Omental fat pad (tissue), 4 donors: ENCODE measurements around the gene MTCP1. TPM values are rescaled to one million over a fixed set of nuclear protein-coding genes. Genes with fewer than 3 reads are reported as not detected.

Experiments used
- ATAC-seq: fragments of 150-250 bp; one replicate; pipeline ENCODE4 v1.9.1; 2016; ENCODE audit warnings: mild to moderate bottlenecking, moderate library complexity; ENCODE audit not compliant: low FRiP score
- DNase-seq: peaks from one replicate; pipeline ENCODE4 v3.0.0-alpha.2; 2019; ENCODE audit warnings: low spot score
- CTCF ChIP-seq, 3 donors: fragments of 450-650 bp; IDR thresholded peaks; one replicate each; pipeline ENCODE4 v1.5.1; 2016 to 2017; ENCODE audit warnings: antibody characterized with exemption in 3 of 3, mild to moderate bottlenecking in 3 of 3, moderate library complexity in 2 of 3
- total RNA-seq, 4 donors: library from RNA; depleted of rRNA; stranded (reverse); fragments of >200 nt; gene quantifications; one replicate each; pipeline ENCODE4 v1.1.0, GENCODE V29; 2016

Gene MTCP1
- total RNA-seq, 4 donors from 2014 or later = 0.74 to 3.5 (median 1.9) TPM

- no peak for DNase-seq
- TF ChIP-seq CTCF (IDR thresholded peaks at IDR 0.05) = no peak
- no peak for ATAC-seq
Measured at GRCh38 chrX:155055494-155055893, 15.4 kb downstream of the MTCP1 start.

GRCh38 chrX:155054255-155054654 lies 16.7 kb downstream of the MTCP1 start:
- ATAC-seq (no peak), DNase-seq (no peak)
- TF ChIP-seq CTCF (IDR thresholded peaks at IDR 0.05) = no peak

GRCh38 chrX:155053656-155054055 lies 17.3 kb downstream of the MTCP1 start:
- TF ChIP-seq CTCF (IDR thresholded peaks at IDR 0.05) = no peak
- ATAC-seq (no peak), DNase-seq (no peak)

GRCh38 chrX:155052738-155053498 lies 18.0 kb downstream of the MTCP1 start:
- no peak for TF ChIP-seq CTCF (IDR thresholded peaks at IDR 0.05)
- no peak for DNase-seq
- ATAC-seq = no peak

- TF ChIP-seq CTCF (IDR thresholded peaks at IDR 0.05) = no peak
- ATAC-seq (no peak), DNase-seq (no peak)
Measured at GRCh38 chrX:155048977-155049619, 21.8 kb downstream of the MTCP1 start.

- TF ChIP-seq CTCF (IDR thresholded peaks at IDR 0.05) = no peak
- no peak for DNase-seq
- ATAC-seq = no peak
Measured at GRCh38 chrX:155046811-155047528, 24.0 kb downstream of the MTCP1 start.
